Ishikawa (cell line): ENCODE data around the gene SKI.

Experiments
- CEBPB ChIP-seq: IDR thresholded peaks from 2 replicates; pipeline ENCODE4 v1.6.1; 2012
- CREB1 ChIP-seq: IDR thresholded peaks from 2 replicates; pipeline ENCODE4 v1.6.1; 2012; ENCODE audit warnings: low read depth
- EGR1 ChIP-seq: IDR thresholded peaks from 2 replicates; pipeline ENCODE4 v1.6.1; 2012
- EP300 ChIP-seq: IDR thresholded peaks from 2 replicates; pipeline ENCODE4 v1.6.1; 2012; ENCODE audit warnings: borderline replicate concordance
- FOXM1 ChIP-seq: IDR thresholded peaks from 2 replicates; pipeline ENCODE4 v1.6.1; 2012; ENCODE audit warnings: low read depth, borderline replicate concordance
- NFIC ChIP-seq: IDR thresholded peaks from 2 replicates; pipeline ENCODE4 v1.6.1; 2012
- RAD21 ChIP-seq: IDR thresholded peaks from 2 replicates; pipeline ENCODE4 v1.6.1; 2012; ENCODE audit warnings: low read depth
- TAF1 ChIP-seq: IDR thresholded peaks from 2 replicates; pipeline ENCODE4 v1.6.1; 2012; ENCODE audit warnings: low read depth, mild to moderate bottlenecking
- YY1 ChIP-seq: IDR thresholded peaks from 2 replicates; pipeline ENCODE4 v1.6.1; 2012; ENCODE audit warnings: low read depth
- ZBTB7A ChIP-seq: IDR thresholded peaks from 2 replicates; pipeline ENCODE4 v1.6.1; 2012; ENCODE audit warnings: low read depth
- TF ChIP-seq, protein P1 (sequence below): IDR thresholded peaks from 2 replicates; pipeline ENCODE4 v1.6.1; 2012; ENCODE audit warnings: low read depth, mild to moderate bottlenecking
- TF ChIP-seq, protein P2 (sequence below): IDR thresholded peaks from 2 replicates; pipeline ENCODE4 v1.6.1; 2012
- TF ChIP-seq, protein P3 (sequence below): IDR thresholded peaks from 2 replicates; pipeline ENCODE4 v1.6.1; 2012

DNA sequence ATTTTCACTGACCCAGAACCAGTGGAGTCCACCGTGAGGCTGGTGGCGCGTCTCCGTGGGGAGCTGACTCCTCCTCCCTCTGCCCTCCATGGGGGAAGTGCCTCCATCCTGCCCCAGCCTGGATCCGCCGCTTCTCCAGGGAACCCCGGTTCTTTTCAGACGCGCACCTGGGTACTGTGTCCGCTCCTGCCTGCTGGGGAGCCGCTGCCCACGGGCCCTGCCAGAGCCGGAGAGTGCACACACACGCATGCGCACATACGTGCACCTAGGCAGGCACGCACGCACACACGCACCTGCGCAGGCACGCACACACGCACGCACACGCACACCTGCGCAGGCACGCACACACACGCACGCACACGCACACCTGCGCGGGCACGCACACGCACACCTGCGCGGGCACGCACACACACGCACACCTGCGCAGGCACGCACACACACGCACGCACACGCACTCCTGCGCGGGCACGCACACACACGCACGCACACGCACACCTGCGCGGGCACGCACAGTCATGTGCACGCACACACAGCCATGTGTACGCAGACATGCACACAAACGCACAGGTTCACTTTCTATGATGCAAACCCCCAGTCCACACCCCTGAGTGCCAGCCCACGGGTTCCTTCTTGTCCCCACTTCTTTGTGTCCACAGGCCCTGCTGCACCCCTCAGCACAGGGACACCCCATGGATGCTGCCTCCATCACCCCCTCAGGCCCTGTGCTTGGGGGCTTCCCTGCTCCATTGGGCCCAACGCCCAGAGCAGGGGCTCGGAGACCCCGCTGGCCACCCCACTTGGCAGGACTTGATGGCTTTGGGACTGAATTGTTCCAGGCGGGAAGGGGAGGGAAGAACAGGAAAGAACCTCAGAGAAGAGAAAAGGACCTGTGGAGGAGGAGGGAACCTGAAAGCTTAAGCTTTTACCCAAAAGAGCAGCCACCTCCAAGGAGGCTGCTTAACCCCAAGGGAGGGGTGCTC is 120.5 kb downstream of the SKI start:
- TF ChIP-seq TAF1 (no peak), CREB1 (no peak), EP300 (no peak), RAD21 (no peak), FOXM1 (no peak), YY1 (no peak), NFIC (no peak), EGR1 (no peak), CEBPB (no peak), ZBTB7A (no peak)
- TF ChIP-seq, protein P1, sequence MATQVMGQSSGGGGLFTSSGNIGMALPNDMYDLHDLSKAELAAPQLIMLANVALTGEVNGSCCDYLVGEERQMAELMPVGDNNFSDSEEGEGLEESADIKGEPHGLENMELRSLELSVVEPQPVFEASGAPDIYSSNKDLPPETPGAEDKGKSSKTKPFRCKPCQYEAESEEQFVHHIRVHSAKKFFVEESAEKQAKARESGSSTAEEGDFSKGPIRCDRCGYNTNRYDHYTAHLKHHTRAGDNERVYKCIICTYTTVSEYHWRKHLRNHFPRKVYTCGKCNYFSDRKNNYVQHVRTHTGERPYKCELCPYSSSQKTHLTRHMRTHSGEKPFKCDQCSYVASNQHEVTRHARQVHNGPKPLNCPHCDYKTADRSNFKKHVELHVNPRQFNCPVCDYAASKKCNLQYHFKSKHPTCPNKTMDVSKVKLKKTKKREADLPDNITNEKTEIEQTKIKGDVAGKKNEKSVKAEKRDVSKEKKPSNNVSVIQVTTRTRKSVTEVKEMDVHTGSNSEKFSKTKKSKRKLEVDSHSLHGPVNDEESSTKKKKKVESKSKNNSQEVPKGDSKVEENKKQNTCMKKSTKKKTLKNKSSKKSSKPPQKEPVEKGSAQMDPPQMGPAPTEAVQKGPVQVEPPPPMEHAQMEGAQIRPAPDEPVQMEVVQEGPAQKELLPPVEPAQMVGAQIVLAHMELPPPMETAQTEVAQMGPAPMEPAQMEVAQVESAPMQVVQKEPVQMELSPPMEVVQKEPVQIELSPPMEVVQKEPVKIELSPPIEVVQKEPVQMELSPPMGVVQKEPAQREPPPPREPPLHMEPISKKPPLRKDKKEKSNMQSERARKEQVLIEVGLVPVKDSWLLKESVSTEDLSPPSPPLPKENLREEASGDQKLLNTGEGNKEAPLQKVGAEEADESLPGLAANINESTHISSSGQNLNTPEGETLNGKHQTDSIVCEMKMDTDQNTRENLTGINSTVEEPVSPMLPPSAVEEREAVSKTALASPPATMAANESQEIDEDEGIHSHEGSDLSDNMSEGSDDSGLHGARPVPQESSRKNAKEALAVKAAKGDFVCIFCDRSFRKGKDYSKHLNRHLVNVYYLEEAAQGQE: no peak
- TF ChIP-seq, protein P2, sequence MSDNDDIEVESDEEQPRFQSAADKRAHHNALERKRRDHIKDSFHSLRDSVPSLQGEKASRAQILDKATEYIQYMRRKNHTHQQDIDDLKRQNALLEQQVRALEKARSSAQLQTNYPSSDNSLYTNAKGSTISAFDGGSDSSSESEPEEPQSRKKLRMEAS: no peak
- TF ChIP-seq, protein P3, sequence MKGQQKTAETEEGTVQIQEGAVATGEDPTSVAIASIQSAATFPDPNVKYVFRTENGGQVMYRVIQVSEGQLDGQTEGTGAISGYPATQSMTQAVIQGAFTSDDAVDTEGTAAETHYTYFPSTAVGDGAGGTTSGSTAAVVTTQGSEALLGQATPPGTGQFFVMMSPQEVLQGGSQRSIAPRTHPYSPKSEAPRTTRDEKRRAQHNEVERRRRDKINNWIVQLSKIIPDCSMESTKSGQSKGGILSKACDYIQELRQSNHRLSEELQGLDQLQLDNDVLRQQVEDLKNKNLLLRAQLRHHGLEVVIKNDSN: no peak
